Activated CD8-positive, alpha-beta memory T cell treated with anti-CD3 and anti-CD28 coated beads for 4 hours (primary cell): ENCODE measurements around the gene DPY19L2.
"Not testable (repeated sequence)": the region's sequence is repeated elsewhere in the genome, so short reads cannot be mapped to it uniquely, and the experiment has no call there.

Experiments used
- DNase-seq, 2 donors: peaks; one replicate each; pipeline ENCODE4 v3.0.0-alpha.2; 2020; ENCODE audit warnings: low read depth in 2 of 2

DPY19L2 gene

DNA sequence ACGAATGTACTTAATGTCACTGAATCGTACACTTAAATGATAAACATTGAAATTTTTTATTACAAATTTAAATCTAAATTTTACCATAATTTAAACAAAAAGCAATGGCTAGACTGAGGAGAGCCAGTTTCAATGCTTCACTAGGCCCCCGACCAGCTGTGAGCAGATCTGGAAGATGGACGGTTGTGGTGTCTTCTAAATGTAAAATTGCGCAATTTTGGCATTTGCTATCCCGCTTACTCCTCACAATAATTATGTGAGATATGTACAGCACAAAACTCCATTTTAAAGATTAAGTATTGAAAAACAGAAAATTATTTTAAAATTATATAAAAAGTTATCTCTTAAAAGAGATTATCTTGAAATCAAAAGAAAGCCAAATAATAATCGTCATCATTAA lies 5.3 kb downstream of the DPY19L2 start:
- not testable (repeated sequence) for DNase-seq

DNA sequence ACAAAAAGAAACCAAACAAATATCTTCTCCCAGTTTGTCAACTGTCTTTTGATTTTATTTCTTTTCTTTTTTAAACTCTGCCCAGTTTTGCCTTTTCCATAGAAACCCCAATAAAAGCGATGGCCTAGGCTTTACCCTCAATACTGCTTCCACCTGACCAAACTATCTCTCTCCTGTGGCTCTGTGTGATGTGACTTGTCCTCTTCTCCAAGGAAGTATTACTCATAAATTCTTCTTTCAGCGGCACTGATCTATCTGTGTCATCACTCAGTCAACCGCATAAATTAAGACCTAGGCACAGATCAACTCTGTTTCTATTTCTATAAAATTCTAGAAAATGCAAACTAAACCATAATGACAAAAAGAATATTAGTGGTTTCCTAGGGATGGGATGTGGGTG lies 9.8 kb downstream of the DPY19L2 start:
- DNase-seq = not testable (repeated sequence)

DNA sequence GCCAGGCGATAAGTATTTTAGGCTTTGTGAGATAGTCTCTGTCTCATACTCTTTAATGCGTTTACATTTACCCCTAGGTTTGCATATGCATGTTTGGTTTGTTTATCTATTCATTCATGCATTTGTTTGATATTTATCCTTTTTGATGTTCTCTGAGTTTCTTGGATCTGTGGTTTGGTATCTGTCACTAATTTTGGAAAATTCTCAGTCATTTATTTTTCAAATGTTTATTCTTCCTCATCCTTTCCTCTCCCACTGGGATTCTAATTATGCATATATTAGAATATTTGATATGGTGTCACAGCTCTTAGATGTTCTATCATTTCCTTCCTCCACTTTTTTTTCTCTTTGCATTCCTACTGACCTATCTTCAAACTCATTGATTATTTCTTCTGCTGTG lies 11.9 kb downstream of the DPY19L2 start:
- DNase-seq = not testable (repeated sequence)

DNA sequence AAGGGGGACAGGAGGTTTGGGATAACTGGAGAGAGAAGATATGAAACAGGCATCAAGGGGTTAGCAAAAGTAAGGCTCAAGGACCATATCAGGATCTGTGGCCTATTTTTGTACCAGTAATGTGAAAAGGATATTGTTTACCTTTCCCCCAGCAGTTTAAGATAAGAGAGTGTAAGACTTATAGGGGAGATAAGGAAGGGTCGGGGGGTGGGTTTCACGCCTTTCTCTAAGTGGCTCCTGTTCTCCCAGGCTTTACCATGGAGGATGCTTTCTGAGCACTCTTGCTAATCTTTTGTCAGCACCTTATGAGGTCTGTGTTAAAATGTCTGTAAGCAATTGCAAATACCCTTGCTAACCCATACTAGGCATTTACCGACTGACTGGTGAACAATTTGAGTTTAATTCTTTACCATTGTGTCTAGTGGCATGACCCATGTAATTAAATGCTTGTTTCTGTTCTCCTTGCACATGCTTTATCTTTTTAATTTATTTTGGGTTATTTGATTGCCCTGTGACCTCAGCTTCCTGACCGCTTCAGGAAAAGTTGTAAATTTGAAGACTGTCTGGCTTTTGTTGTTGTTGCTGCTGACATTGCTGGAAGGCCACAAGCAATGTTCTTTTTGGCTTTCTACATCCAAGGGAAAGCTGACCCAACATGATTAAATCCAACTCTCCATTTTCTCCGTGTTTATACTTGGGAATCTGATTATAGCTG lies 12.6 kb downstream of the DPY19L2 start:
- DNase-seq = not testable (repeated sequence)

DNA sequence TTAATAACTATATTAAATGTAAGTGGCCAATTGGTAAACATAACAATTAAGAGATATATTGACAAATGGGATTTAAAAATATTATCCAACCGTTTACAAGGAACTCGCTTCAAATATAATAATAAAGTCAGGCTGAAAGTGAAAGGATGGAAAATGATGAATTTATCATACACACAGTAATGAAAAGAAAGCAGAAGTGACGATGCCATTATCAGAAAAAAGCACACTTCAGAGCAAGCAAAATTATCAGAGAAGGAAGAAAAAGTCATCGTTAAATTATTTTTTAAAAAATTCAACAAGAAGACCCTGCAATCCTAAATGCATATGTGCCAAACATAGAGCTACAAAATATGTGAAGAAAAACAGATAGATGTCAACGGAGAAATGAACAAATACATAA lies 13.8 kb downstream of the DPY19L2 start:
- not testable (repeated sequence) for DNase-seq

DNA sequence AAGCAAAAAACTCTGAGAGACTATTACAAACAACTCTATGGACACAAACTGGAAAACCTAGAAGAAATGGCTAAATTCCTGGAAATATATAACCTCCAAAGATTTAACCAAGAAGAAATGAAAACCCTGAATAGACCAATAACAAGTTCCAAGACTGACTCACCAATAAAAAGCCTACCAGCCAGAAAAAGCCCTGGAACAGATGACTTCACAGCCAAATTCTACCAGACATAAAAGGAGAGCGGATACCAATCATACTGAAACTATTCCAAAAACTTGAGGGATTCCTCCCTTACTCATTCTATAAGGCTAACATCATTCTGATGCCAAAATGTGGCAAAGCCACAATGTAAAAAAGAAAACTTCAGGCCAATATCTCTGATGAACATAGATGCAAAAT lies 18.8 kb downstream of the DPY19L2 start:
- not testable (repeated sequence) for DNase-seq

DNA sequence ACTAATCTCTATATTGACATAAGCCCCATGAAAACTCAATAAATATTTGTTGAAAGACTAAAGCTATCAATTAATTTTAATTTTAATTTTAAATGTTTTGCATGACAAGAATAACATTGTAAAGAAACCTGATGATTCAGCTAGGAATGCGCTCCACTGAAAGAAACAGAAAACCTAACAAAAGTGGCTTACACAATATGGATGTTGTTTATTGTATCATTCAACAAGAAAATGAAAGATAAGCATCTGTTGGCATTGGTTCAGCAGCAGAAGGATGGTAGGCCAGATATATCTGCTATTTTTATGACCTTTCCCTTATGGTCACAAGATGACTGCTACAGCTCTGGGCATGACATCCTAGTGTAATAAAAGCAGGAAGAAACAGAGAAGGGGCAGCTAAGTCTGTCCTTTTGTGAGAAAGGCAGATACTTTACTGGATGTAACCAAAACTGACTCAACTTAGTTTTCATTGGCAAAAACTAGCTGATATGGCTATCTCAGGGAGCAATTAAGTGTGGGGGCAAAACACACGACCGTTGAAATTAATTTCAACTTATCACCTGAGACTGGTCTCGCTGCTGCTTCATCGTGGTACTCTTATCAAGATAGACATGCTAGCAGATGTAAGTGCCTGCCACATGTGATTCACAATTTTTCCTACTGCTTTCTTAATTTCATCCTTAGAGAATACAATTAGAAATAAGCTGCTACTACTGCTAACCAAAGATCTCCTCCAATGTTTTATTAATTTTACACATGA lies 24.7 kb downstream of the DPY19L2 start:
- DNase-seq = not testable (repeated sequence)

DNA sequence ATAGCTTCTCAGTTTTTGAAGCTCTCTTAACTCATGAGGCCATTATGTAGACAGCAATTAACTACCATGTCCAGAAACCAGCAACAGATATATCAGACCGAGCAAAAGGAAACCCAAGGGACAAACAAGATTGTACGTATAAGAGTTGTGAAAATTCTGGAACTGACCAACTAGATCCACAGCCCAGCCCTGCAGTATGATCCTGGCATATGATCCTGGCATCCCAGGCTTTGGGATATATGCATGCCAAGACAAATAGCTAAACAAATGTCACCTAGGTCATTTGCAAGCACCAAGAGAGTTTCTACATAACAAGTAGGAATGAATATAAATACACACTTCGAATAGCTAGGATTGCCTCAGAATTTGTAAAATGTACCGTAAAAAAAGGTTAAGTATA lies 44.0 kb downstream of the DPY19L2 start:
- not testable (repeated sequence) for DNase-seq

DNA sequence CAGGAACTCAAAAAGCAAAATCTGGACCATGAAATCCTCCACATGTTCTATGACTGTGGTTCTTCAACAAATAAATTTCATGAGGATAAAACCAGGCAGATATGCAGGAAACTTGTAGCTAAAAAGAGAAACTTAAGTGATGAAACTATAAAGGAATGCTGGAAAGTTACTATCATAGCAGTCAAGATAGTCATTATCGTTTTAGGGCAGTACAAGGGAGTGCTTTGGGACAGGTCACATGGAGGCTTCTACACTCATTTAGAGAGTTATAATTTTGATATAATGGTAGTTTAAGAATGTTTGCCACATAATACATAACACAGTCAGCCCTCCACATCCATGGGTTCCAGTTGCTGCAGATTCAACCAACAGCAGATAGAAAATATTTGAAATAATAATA lies 52.7 kb downstream of the DPY19L2 start:
- not testable (repeated sequence) for DNase-seq

DNA sequence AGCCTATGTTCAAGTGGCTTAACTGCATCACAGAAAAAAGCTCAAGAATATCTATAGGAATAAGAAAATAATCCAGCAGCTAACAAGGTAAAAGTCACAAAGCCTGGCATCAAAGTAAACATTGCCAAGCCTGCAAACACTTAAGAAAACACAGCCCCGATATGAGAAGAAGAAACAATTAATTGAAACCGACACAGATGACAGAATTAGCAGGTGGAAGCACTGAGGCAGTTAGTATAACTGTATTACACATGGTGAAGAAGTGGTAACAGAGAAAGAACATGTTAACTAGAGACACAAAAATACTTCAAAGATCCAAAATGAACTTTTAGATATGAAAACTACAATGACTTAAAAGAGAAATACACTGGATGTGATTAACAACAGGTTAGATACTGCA lies 57.0 kb downstream of the DPY19L2 start:
- not testable (repeated sequence) for DNase-seq

DNA sequence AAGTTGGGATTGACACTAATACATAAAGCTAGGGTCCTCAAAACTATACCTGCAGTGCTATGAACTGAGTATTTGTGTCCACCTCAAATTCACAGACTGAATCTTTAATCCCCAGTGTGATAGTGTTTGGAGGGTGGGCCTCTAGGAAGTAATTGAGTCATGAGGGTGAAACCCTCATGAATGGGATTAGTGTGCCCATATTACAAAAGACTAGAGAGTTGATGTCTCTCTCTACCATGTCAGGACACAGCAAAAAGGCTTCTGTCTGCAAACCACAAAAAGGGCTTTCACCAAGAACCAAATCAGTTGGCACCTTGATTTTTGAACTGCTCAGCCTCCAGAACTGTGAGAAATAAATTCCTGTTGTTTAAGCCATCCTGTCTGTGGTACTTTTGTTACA lies 59.0 kb downstream of the DPY19L2 start:
- DNase-seq = not testable (repeated sequence)

DNA sequence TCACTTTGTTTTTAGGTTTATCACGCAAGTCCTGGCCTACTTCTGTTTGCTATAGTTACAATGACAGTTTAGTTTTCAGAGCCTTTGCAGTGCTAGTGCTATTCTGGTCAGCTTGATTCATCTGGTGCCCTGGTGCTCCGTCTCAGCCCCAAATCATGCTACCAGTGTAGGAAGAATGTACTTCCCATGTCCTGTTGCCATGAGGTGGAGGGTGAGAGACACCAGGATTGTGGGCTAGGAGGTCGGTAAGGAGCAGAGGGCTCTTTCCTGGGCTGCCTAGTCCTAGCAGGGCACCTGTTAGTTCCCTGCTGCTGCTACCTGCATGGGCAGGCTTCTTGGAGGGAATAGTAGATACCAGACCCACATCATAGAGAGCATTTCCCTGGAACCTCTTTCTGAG lies 63.3 kb downstream of the DPY19L2 start:
- not testable (repeated sequence) for DNase-seq

DNA sequence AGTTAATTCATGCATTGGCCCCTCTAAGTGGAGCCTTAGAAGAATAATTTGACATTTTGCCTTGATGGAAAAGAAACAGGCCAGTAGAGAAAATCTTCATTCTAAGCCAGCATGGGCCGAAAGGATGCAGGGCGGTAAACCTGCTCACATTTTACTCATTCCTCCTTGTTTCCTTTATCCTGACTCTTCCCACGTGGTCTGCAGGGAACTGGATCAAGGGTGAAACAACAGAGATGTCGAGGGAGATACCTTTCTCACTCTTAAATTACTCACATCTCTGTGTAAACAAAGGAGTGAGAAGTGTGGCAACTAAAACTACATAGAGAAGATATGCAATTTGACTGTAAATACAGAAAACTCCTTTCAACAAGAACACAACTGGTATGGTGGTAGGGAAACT lies 73.5 kb downstream of the DPY19L2 start:
- not testable (repeated sequence) for DNase-seq

DNA sequence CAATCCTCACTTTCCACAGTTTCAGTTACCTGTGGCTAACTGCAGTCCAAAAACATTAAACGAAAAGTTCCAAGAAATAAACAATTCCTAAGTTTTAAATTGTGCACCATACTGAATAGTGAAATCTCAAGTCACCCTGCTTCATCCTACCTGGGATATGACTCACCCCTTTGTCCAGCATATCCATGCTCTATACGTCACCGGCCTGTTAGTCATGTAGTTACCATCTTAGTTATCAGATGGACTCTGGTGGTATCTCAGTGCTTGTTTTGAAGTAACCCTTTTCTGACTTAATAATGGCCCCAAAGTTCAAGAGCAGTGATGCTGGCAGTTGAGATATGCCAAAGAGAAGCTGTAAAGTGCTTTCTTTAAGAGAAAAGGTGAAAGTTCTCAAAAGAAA lies 83.9 kb downstream of the DPY19L2 start:
- DNase-seq = not testable (repeated sequence)

DNA sequence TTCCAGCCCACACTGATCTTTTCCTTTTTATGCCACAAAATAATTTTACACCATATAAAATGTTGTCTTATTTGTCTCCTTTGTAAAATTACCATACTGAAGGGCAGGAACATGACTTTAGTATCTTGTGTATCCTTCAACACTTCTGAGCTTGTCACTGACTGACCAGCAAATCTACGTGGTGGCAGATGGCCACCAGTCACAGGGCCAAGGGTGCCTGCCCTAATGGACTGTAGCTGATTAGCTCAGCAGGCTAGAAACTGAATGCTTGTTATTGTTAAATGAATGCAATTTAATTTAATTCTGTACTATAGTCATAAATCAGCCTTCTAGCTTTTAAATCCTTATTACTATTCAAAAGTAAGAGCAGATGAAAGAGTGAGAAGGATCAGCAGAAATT lies 85.0 kb downstream of the DPY19L2 start:
- DNase-seq = not testable (repeated sequence)

DNA sequence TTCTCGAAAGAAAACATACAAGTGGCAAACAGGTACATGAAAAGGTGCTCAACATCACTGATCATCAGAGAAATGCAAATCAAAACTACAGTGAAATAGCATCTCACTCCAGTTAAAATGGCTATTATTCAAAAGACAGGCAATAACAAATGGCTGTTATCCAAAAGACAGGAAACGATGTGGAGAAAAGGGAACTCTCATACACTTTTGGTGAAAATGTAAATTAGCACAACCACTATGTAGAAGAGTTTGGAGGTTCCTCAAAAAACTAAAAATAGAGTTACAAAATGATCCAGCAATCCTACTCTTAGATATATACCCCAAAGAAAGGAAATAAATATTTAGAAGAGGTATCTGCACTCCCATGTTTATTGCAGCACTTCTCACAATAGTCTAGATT lies 90.7 kb downstream of the DPY19L2 start:
- DNase-seq = not testable (repeated sequence)

DNA sequence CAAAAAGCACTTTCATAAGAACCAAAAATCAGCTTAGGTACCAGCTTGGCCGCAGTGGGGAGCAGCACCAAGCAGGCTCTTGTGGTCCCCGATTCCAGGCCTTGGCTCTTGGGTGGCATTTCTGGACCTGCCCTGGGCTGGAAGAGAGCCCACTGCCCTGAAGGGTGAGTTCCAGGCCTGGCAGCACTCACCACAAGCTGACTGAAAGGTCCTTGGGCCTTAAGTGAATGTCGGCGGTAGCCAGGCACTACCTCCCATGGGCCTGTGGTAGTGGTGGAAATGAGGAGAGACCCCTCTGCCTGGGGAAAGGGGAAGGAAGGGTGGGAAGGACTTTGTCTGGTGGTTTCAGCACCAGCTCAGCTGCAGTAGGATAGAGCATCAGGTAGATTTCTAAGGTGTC lies 96.3 kb downstream of the DPY19L2 start:
- DNase-seq = not testable (repeated sequence)

DNA sequence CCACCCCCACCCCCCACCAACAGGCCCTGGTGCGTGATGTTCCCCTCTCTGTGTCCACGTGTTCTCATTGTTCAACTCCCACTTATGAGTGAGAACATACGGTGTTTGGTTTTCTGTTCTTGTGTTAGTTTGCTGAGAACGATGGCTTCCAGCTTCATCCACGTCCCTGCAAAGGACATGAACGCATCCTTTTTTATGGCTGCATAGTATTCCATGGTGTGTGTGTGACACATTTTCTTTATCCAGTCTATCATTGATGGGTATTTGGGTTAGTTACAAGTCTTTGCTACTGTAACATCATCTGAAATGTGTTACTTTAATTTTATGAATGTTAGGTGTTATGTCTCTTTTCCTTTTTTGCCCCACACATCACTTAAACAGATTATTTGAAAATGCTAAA lies 109.8 kb downstream of the DPY19L2 start:
- not testable (repeated sequence) for DNase-seq

DNA sequence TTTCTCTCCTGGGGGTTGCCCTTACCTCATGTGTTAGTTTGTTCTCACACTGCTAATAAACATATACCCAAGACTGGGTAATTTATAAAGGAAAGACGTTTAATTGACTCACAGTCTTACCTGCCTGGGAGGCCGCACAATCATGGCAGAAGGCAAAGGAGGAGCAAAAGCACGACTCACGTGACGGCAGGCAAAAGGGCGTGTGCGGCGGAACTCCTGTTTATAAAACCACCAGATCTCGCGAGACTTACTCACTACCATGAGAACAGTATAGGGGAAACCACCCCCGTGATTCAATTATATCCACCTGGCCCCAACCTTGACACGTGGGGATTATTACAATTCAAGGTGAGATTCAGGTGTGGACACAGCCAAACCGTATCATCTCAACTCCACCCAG lies 116.9 kb downstream of the DPY19L2 start:
- DNase-seq = not testable (repeated sequence)

DNA sequence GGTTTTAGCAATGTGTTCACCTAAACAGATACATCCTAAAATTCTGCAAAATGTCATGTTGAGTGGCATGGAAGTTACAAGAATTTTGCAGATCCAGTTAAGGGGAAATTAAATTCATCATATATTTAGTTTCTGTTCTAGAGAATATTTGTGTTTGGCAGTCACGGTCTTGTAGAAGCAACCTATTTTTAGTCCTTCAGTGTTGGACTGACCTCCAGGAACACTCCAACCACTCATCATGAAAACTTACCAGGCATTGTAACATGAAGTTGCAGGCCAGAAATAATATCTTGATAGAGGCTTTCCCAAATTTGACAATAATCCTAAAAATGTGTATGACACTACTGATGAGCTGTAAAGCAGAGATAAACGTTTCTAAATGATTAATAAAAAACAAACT lies 119.3 kb downstream of the DPY19L2 start:
- DNase-seq = not testable (repeated sequence)

DNA sequence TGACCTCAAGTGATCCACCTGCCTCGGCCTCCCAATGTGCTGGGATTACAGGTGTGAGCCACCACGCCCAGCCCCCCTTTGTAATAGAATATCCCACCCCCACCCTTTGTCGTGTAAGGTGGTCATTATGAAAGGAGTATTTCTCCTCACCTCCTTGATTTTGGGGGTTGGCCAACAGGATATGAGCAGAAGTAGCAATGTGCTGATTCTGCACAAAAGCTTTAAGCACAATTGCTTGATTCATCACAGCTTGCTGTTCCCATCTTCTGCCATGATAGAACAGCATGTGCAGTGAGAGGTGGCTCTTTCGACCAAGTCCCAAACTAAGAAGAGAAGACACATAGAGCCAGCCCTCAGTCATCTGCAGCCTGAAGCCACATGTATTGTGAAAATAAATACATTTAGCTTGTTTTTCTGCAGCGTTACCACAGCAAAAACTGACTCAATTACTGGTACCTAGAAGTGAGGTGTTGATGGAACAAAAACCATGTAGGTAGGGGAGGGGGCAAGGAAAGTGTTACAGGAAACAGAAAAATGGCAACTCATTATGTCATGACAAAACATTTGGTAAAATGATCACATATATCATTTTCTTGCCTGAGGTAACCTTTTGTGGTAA lies 122.9 kb downstream of the DPY19L2 start:
- DNase-seq = not testable (repeated sequence)

DNA sequence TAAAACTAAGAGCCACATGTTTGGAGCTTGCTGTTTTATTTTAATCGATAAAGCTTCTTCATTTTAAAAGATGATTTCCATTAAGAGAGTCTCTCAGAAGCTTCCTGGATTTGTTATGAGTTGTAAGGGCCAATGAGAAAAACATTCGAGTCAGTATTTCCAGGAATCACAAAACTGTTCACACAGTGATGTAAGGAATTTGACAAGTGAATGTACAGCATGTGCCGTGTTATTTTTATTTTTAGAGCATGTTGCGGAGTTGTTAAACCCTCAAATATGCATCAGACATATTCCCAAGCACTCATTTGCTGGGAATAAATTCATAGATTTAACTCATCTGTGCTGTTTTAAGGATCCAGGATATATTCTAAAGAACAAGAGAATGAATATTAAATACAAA lies 129.6 kb downstream of the DPY19L2 start:
- not testable (repeated sequence) for DNase-seq

DNA sequence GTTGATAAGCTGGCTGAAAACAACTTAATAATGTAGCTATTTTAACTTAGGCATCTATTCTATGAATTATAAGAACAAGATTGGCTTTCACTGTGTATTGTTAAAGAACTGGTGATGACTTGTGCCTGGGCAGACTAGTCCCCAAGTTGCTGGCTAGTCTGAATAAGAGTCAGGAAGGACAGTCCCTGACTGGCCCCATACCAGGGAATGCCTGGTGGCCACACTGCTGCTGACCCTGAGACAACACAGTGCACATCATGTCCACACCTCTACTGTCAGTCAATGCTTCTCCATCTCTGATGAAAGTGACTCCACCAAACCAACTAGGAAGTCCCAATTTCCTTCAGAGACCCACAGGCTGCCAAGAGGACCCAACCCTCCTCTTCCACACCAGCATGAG lies 130.5 kb downstream of the DPY19L2 start:
- DNase-seq = not testable (repeated sequence)
